Activated CD8-positive, alpha-beta memory T cell treated with anti-CD3 and anti-CD28 coated beads for 4 hours (primary cell): ENCODE data around the gene POLA2.

Experiments
- DNase-seq, 2 donors: peaks; one replicate each; pipeline ENCODE4 v3.0.0-alpha.2; 2020; ENCODE audit warnings: low read depth in 2 of 2

POLA2 gene

GRCh38 chr11:65334696-65335295 lies 73.0 kb downstream of the POLA2 start:
- DNase-seq: no peak

- DNase-seq: no peak
These were observed 76.9 kb downstream of the POLA2 start for GRCh38 chr11:65338676-65339075.

- no peak for DNase-seq
These were observed 78.5 kb downstream of the POLA2 start for GRCh38 chr11:65340226-65340625.

GRCh38 chr11:65341856-65342255 lies 80.1 kb downstream of the POLA2 start:
- DNase-seq: no peak
